Measurements from ENCODE around the gene MCC.

Gene MCC

DNA sequence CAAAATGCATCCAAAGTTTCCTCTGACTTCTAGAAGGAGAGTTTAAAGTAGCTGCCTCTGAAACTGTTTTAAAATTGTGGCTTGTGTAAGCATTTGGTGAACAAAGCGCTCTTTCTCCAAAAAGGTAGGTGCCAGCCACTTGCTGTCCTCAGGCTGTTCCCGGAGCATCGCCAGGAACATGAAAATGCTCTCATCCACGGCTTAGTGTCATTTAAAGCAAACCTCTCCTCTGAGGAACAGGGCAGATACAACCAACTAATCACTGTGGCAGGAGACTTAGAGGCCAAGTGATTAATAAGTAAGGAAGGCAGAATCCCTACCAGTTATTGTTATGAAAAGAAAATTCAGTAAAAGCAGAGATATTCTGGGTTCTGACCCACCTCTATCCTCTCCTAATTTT is 346.1 kb downstream of the MCC start:
- no peak for DNase-seq (ENCODE audit: low read depth)

DNA sequence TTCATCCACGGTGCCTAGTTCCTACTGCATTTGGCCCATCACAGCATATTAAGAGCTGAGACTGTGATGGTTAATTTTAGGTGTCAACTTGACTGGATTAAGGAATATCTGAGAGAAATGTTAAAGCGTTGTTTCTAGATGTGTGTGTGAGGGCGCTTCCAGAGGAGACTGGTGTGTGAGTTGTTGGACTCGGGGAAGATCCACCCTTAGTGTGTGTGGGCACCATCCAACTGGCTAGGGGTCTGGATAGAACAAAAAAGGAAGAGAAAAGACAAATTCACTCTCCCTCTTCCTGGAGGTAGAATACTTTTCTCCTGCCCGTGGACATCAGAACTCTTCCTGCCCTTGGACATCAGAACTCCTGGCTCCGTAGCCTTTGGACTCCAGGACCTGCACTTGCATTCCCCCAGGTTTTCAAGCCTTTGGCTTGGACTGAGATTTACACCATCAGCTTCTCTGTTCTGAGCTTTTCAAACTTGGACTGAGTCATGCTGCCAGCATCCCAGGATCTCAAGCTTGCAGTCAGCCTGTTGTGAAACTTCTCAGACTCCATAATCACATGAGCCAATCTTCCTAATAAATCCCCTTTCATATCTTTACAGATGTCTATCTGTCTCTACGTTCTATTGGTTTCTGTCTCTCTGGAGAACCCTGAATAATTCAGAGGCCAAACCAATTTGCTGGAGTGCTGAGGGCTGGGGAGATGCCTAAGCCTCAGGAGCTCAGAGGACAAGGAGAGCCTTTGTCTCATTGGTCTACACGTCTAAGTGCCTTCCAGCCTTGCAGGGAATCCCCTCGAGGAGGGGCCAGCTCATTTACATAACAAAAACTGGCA is 347.2 kb downstream of the MCC start:
- DNase-seq (ENCODE audit: low read depth), result no peak

DNA sequence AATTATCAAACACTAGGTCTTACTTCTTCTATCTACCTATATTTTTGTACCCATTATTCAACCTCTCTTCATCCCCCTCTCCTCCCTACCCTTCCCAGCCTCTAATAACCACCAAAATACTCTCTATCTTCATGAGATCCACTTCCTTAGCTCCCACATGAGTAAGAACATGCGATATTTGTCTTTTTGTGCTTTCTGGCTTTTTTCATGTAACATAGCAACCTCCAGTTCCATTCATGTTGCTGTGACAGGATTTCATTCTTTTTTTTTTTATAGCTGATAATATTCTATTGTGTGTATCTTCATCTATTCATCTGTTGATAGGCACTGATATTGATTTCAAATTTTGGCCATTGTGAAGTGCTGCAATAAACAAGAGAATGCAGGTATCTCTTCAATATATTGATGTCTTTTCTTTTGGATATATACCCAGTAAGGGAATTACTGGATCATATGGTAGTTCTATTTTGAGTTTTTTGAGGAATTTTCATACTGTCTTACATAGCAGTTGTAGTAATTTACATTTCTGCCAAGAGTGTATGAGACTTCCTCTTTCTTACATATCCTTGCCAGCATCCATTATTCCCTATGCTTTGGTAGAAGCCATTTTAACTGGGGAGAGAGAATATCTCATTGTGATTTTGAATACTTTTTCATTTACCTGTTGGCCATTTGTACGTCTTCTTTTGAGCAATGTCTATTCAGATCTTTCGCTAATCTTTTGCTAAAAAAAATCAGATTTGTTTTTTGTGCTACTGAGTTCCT is 354.9 kb downstream of the MCC start:
- DNase-seq (ENCODE audit: low read depth), result no peak

DNA sequence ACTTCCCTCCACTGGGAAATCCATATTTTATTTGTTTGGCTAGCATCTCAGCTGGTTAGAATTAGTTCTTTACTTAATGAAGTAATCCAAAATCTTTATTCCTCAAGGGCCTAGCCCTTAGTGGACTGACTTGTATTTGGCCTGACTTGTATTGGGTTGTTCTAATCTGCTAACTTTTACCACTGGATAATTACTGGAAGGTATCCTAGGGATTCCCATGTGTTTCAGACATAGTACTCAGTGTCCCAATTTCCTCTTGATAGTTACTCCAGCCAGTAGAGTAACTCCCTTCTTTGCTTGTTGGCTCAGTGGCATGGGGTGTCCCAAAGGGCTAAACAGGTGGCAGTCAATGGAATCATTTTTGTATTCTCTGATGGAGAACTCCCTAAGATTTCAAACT is 355.7 kb downstream of the MCC start:
- DNase-seq (ENCODE audit: low read depth), result no peak

DNA sequence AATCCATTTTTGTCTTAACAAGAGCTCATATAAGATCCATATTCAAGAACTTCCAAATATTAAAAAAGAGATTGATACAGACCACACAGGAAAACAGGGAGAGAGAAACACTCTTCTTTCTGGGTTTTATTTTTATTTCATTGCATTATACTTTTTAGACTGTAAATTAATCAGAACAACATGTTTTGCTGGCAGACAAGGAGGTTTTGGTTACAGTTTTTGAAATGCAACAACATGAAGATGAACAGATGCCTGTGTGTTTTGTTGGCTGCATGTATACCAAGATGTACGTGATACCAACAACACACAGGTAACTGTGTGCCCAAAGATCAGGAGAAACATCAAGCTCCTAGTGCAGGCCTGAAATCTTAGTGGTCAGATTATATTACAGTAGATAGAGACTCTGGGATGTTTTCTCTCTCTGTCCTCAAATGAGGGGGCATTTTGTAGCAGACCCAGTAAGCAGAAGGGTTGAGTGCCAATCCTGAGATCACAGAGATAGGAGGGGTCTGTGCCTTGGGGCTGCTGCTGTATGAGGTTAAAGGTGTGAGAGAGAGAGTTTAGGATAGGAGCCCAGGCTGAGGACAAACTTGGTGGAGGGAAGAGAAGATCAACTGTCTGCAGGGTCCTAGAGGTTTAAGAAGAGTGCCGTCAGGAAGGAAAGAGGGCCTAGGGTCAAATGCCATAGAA is 359.5 kb downstream of the MCC start:
- no peak for DNase-seq (ENCODE audit: low read depth)

DNA sequence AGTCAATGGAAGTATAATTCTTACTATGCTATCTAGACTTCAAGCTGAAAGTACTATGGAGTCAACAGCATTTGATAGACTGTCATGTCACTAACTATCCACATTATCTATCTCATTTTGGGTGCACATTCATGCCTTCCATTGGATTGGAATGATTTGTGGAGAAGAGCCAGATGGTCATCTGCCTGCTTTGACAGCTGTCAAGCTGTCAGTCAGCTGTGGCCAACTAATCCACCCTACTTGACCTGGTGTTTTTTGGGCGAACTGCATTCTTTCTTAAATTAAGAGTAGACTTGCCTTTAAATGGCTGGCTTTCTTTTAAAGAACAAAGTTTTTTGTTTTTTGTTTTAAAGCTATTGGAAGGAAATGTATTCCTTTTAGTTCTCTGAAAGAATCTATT is 360.2 kb downstream of the MCC start:
- no peak for DNase-seq (ENCODE audit: low read depth)

DNA sequence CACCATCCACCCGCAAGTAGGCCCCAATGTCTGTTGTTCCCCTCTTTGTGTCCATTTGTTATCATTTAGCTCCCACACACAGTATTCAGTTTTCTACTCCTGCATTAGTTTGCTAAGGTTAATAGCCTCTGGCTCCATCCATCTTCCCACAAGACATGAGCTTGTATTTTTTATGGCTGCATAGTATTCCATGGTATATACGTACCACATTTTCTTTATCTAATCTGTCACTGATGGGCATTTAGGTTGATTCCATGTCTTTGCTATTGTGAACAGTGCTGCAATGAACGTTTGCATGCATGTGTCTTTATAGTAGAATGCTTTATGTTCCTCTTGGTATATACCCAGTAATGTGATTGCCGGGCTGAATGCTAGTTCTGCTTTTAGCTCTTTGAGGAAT is 361.2 kb downstream of the MCC start:
- no peak for DNase-seq (ENCODE audit: low read depth)

DNA sequence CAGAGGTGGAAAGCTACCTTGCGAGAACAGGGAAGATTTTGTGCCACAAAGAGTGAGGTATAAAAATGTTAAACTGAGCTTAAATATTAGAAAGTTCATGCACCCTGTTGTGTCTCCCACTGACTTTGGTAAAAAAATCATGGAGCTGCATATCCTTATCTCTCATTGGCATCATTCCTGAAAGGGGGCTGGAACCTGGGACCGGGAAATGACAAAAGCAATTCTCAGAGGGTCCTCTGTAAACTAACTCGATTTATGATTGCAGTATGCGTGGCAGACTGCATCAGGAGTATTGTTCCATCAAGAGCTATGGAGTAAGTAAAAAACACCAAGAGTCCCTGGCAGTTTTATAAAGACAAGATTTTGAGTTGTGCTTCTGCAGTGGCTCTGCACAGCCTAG is 362.9 kb downstream of the MCC start:
- DNase-seq (ENCODE audit: low read depth), result no peak

DNA sequence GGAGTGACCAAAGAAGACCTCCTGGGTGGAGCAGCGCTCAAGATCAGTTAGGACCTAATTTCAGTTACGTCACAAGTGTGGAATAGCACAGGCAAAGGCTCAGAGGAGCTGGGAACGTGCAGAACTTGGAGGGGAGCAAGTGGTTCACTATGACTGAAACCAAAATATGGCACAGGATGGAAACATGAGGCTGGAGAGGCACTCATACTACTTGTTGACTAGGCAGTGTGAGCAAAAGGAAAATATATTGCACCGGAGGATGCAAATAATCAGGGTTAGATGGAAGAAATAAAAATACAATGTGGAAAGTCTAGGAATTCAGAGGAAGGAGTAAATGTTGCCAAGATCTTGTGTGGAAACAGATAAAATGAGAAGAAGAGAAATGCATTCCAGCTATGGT is 363.3 kb downstream of the MCC start:
- DNase-seq (ENCODE audit: low read depth), result no peak

DNA sequence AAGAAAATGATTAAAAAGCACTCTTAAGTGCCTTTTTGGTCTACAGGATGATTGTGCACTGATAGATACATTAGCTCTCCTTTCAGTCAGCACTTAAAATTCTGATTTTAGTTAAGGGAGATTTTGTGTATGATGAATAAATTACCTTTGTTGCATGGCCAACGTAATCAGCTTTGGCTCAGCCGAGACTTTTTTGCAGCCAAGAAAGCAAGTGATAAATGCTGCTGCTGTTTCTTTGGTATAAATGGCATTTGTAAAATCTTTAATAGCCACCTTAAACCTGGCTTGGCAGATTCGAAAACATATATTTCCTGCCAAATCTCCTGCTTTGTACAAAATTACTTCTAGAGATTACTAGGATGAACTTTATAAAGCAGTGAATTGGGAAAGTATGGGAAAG is 364.0 kb downstream of the MCC start:
- no peak for DNase-seq (ENCODE audit: low read depth)

DNA sequence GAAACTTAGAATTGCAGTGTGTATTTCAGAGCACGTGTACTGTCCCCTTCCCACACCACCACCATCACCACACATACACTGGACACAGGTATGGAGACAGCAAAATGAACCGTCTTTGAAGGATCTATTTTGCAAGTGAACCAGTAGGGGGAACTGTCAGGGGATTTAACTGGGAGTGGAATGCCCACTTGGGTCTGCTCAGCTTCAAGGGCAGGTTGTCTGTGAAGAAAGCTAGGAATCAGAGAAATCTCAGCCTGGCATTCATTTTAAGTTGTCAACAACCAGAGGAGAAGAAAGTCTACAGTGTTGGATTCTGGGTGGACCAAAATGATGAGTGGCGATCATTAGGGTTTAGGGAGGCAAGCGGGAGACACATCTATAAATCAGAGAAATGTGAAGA is 364.6 kb downstream of the MCC start:
- DNase-seq (ENCODE audit: low read depth), result no peak

DNA sequence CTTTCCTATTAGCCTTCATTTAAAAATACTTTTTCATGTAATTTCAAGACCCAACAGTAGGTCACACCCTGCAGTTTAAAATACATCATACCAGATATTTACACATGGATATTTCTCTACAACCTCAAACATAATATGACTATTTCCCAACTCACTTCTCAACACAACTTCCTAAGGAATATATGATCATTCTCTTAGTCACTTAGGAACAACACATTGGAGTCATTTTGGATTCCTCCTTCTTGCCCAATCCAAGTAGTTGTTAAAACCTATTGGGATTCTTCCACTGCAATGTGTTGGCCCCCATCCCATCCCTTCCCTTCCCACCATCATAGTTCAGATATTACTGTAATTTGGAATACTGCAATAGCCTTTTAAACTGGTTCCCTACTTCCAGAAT is 366.2 kb downstream of the MCC start:
- no peak for DNase-seq (ENCODE audit: low read depth)

DNA sequence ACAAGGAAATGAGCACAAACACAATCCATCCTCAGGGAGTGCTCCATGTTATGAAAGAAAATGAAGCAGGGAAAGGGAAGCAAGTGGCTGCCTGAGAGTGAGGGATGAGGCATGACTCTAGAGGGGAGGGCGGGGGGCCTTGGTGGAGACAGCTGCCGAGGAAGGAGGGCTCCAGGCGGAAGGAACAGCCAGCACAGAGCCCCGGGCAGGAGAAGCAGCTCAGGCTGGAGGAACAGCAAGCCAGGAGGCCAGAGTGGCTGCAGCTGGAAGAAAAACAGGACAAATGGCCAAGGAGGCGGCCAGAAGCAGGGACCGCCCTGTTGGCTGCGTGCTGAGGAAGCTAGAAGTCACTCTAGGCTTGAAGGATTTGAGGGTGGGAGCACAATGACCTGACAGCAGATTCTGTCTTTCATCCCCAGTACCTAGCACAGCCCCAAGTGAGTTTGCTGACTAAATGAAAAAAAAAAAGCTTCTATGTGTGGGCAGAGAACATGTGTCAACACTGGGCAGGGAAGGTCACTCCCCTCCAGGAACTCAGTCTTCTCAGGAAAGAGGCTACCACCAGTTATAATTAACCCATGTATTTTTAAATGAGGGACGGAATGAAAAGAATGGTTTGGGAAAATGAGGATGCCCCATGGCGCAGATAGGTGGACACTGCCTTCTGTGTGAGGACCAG is 368.9 kb downstream of the MCC start:
- no peak for DNase-seq (ENCODE audit: low read depth)

DNA sequence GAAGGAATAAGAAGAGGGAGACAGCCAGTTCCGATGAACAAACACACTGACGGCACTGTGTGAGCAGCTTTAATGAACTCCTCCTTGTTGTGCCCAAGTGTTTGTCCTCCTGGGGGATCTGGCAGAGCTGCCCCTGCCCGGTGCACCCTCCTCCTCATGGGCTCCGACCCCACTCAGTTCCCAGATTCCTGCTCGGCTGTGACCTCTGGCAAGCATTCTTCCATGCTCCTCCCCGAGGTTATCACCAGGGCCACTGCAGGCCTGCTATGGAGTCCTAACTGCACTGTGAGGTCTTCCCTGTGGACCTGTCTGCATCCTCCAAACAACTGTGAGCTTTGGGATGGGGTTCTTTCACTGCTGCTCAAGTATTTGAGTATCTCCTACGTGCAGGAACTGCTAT is 369.5 kb downstream of the MCC start:
- DNase-seq (ENCODE audit: low read depth), result no peak

DNA sequence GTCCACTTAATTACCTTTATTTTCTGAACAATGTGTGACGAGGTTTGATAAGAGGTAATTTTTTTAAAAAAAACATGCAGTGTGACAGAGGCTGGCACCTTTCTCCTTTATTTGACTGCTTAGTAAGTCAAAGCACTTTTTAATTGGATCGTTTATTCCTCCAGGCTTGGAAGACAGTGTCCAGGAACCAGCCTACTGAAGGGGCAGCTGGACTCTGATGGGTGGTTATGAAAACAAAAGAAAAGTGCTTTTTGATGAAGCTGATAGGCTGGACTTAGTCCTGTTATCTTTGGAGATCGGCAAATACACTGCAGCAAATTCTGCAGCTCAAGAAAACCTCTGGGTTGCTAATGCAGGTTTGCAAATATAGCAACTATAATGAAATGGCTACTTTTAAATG is 370.0 kb downstream of the MCC start:
- DNase-seq (ENCODE audit: low read depth), result no peak

DNA sequence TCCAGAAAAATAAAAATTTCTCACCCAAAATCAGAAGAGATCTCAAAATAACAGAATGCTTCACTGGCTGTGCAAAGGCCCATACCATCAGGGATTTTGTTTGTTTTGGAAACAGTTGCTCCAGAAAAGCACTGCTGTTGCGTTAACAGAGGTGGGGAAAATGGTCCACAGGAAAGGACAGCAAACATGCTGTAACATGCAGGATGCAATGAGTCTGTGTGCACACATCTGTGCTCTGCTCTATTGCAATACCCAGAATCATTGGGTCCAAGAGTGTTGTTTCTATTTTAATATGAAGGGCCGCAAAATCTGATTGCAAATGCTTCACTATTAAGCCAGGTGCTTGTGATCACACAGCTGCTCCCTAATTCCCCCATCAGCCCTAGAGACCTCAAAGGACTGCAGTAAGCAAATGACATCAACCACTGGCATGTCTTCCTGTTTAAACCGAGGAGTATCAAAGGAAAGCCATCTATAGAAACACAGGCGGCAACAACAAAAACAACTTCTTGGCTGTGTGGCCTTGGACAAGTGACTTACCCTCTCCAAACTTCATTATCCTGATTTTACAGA is 370.6 kb downstream of the MCC start:
- DNase-seq (ENCODE audit: low read depth), result no peak

DNA sequence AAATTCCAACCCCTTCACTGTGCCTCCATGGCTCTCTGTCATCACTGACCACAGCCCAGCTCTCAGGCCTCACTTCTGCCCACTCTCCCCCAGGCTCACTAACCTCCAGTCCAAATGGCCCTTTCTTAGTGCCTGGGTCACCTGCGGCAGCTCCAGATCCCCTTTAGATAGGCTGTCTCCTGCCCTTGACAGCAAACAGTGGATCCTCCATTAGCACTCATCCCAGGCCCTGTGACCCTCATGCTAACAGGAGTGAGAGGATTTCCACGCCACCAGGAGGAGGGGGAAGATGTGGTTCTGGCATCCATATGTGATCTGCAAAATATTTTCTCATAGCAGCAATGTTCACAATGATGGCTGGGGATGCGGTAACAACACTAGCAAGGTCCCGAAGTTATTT is 372.3 kb downstream of the MCC start:
- DNase-seq (ENCODE audit: low read depth), result no peak

DNA sequence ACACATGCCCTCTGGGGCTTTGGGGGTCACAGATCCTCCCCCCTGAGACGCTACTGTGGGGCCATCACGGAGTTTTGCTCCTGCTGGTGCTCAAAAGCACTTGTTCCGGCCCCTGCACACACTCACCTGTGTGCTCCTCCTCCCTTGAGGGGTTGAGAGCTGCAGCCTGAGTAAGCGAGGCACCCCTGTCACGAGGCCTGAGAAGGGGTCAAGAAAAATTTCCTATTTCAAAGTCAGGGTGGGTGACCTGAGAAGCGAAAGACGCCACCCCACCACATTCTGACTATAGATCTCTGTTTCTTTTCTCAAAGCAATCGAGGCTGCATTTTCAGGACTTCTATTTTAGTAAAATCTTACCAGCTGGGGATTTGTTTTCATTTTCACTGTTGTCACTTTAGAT is 373.2 kb downstream of the MCC start:
- DNase-seq (ENCODE audit: low read depth), result no peak

DNA sequence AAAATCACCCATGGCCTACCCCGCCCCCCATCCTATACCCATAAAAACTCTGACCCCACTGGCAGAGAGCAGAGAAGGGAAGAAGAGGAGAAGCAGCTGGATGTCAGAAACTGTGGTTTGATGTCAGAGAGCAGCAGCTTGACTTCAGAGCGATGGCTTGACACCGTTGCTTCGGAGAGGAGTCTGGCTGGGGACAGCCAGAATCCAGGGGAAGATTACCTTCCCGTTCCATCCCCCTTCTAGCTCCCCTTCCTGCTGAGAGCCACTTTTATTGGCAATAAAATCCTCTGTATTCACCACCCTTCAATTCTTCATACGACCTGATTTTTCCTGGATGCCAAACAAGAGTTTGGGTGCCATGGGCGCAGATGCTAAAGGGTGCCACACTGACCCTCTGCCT is 373.7 kb downstream of the MCC start:
- no peak for DNase-seq (ENCODE audit: low read depth)

DNA sequence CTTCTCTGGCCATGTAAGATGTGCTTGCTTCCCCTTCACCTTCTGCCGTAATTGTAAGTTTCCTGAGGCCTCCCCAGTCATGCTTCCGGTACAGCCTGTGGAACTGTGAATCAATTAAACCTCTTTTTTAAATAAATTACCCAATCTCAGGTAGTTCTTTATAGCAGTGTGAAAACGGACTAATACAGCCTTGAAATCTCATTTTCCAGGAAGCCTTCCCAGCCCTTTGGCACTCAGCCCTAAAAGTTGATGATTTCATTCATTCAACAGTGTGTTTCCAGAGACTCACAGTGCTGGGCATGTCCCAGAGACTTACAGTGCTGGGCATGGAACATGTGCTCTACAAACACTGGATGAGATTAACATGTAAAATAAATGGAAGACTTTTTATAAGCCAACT is 375.8 kb downstream of the MCC start:
- DNase-seq (ENCODE audit: low read depth), result no peak

DNA sequence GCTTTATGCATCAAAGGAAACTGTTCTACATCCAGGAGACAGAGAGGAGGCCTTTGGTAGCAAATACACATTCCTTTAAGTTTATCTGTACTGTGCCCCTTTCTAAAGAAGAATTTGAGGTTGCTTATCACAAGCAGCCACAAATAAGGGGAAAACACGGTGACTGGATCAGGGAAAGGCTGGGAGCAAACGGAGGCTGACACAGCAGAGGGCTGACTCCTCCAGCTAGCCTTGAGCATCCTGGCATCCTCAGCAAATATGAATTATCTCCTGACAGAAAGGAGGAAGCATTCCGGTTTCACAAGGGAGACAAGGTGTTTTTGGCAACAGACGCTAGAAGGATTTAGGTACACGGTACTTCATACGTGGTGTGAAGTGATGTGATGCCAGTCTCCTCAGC is 378.1 kb downstream of the MCC start:
- DNase-seq (ENCODE audit: low read depth), result no peak

DNA sequence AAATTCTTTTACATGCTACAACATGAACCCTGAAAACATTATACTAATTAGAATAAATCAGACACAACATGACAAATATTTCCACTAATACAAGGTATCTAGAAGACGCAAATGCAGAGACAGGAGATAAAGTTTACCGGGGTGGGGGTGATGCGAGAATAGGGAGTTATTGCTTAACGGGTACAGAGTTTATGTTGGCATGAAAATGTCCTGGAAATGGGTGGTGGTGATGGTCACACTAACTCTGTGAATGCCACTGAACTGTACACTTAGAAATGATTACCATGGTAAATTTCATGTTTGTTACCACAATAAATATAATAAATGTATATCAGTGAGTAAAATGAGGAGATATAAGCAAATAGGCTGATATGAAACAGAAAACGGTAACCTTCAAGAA is 378.9 kb downstream of the MCC start:
- DNase-seq (ENCODE audit: low read depth), result no peak
